OCI-LY7 (cell line): ENCODE results near the gene KRT81. TPM values are rescaled to one million over a fixed set of nuclear protein-coding genes. Genes with fewer than 3 reads are reported as not detected.
"Not testable (repeated sequence)": the region's sequence is repeated elsewhere in the genome, so short reads cannot be mapped to it uniquely, and the experiment has no call there.

Experiments
- BruUV-seq: library from RNA; stranded (reverse); fragments of 400-500 nt; replicated peaks from 2 replicates; lab custom pipeline; 2021; lab: Mats Ljungman, UMichigan
- CTCF ChIA-PET: fragments of 300-600 bp; sonication (Branson Sonifier 250); formaldehyde crosslinking; loops from one replicate; lab custom pipeline; 2022; ENCODE audit warnings: antibody characterized with exemption; ENCODE audit not compliant: unreplicated experiment; lab: Charles Lee
- POLR2A ChIA-PET: fragments of 300-600 bp; sonication (Branson Sonifier 250); formaldehyde crosslinking; loops from one replicate; lab custom pipeline; 2022; ENCODE audit warnings: antibody characterized with exemption; lab: Charles Lee
- DNase-seq: peaks from one replicate; pipeline ENCODE4 v3.0.0-alpha.2; 2015; ENCODE audit warnings: low spot score
- H2AFZ ChIP-seq: fragments of 200-600 bp; sonication (generic), shearing (Covaris generic); 2 replicates; pipeline ENCODE4 v1.6.1; 2014; ENCODE audit warnings: mild to moderate bottlenecking, antibody characterized with exemption, low read length, moderate library complexity
- H3K27ac ChIP-seq: fragments of 200-600 bp; sonication (generic); 2 replicates; pipeline ENCODE4 v1.5.1; 2014; ENCODE audit warnings: mixed run types, low read depth, mild to moderate bottlenecking, moderate library complexity, low read length, inconsistent platforms; ENCODE audit not compliant: poor library complexity, severe bottlenecking
- H3K36me3 ChIP-seq: fragments of 200-600 bp; sonication (generic); 2 replicates; pipeline ENCODE4 v1.6.1; 2014; ENCODE audit warnings: mild to moderate bottlenecking, antibody characterized with exemption, low read length, moderate library complexity, mixed read lengths; ENCODE audit not compliant: insufficient read depth
- H3K4me1 ChIP-seq: fragments of 200-600 bp; sonication (generic); 2 replicates; pipeline ENCODE4 v1.5.1; 2014; ENCODE audit warnings: mild to moderate bottlenecking, low read length; ENCODE audit not compliant: insufficient read depth, poor library complexity, severe bottlenecking
- H3K4me2 ChIP-seq: fragments of 200-600 bp; sonication (generic); 2 replicates; pipeline ENCODE4 v1.6.1; 2014; ENCODE audit warnings: mild to moderate bottlenecking, low read length
- H3K4me3 ChIP-seq: fragments of 200-600 bp; sonication (generic); 2 replicates; pipeline ENCODE4 v1.5.1; 2014; ENCODE audit warnings: mild to moderate bottlenecking, low read depth, low read length; ENCODE audit not compliant: poor library complexity, severe bottlenecking
- H3K79me2 ChIP-seq: fragments of 200-600 bp; sonication (generic); 2 replicates; pipeline ENCODE4 v1.6.1; 2016; ENCODE audit warnings: low read depth, mild to moderate bottlenecking, low read length, moderate library complexity, mixed read lengths; ENCODE audit not compliant: insufficient read depth
- H3K9me2 ChIP-seq: fragments of 200-600 bp; sonication (generic); 2 replicates; pipeline ENCODE4 v1.6.1; 2016; ENCODE audit warnings: mild to moderate bottlenecking, low read length, mixed read lengths; ENCODE audit not compliant: insufficient read depth
- H3K9me3 ChIP-seq: fragments of 200-600 bp; sonication (generic); 2 replicates; pipeline ENCODE4 v1.6.1; 2014; ENCODE audit warnings: mild to moderate bottlenecking, mixed run types, low read length, mixed read lengths
- H4K20me1 ChIP-seq: fragments of 200-600 bp; sonication (generic); 2 replicates; pipeline ENCODE4 v1.6.1; 2014; ENCODE audit warnings: mild to moderate bottlenecking, antibody characterized with exemption, low read length, moderate library complexity, mixed read lengths; ENCODE audit not compliant: insufficient read depth
- EZH2phosphoT487 ChIP-seq: fragments of 200-600 bp; sonication (generic); IDR thresholded peaks from 2 replicates; pipeline ENCODE4 v1.6.1; 2018; ENCODE audit warnings: low read depth, borderline replicate concordance, mild to moderate bottlenecking, mixed run types, antibody characterized with exemption, low read length, moderate library complexity, mixed read lengths
- intact Hi-C: fragments of 100-400 bp; cut with micrococcal nuclease; formaldehyde crosslinking; loops from one replicate; pipeline ENCODE4 v1.10.0; 2022; ENCODE audit not compliant: unreplicated experiment
- total RNA-seq, 2 experiments: library from RNA; depleted of rRNA in 1 of 2; stranded (reverse); fragments of >200 nt in 1 of 2; shearing (Covaris generic) in 1 of 2; gene quantifications; 2 replicates each; pipeline ENCODE4 v1.2.3, GENCODE V29; 2014 to 2022
- TF ChIP-seq, protein P1 (sequence below): fragments of 200-600 bp; sonication (generic); conservative IDR thresholded peaks from 2 replicates; pipeline ENCODE4 v1.5.1; 2014; ENCODE audit warnings: mild to moderate bottlenecking, antibody characterized with exemption, low read length, moderate library complexity, mixed read lengths

Gene KRT81
- total RNA-seq, 2 experiments from 2014 or later, result not detected

DNA sequence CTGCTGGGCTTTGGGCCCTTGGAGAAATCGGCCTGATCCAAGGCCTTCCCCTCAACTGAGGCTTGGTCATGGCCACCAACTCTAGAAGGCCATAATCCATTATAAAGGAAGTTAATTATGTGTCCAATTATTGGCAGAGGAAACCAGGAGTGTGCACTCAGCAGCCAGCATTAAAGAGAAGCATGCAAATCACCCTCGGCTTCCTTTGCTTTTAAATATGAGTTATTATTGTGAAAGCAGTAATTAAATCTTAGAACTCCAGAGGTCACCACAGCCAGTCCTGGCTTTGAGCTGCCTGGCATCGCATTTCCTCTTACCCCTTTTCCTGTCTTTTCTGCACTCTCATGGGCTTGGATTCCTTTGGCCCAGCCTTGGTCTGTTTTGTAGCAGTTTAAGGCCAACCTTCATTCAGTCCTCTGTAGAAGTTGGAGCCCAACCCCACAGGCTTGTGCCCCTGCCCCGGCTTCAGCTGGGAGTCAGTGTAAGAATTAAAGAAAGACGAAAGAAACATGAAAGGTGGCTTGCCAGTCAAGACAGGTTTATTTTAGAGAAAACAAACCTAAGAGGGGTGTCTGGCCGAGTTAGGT lies 31.6 kb downstream of the KRT81 start:
- Histone ChIP-seq H4K20me1 (no peaks in the 10 kb centered on the region), H3K4me2 (no peak overlapping the region), H3K79me2 (no peaks in the 10 kb centered on the region), H3K4me1 (no peaks in the 10 kb centered on the region), H2AFZ (no peak overlapping the region), H3K27ac (no peak overlapping the region), H3K9me2 (no peaks in the 10 kb centered on the region), H3K9me3 (no peaks in the 10 kb centered on the region), H3K4me3 (no peak overlapping the region), H3K36me3 (no peaks in the 10 kb centered on the region)
- TF ChIP-seq EZH2phosphoT487, result no peak
- TF ChIP-seq, protein P1, sequence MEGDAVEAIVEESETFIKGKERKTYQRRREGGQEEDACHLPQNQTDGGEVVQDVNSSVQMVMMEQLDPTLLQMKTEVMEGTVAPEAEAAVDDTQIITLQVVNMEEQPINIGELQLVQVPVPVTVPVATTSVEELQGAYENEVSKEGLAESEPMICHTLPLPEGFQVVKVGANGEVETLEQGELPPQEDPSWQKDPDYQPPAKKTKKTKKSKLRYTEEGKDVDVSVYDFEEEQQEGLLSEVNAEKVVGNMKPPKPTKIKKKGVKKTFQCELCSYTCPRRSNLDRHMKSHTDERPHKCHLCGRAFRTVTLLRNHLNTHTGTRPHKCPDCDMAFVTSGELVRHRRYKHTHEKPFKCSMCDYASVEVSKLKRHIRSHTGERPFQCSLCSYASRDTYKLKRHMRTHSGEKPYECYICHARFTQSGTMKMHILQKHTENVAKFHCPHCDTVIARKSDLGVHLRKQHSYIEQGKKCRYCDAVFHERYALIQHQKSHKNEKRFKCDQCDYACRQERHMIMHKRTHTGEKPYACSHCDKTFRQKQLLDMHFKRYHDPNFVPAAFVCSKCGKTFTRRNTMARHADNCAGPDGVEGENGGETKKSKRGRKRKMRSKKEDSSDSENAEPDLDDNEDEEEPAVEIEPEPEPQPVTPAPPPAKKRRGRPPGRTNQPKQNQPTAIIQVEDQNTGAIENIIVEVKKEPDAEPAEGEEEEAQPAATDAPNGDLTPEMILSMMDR, result no peak
- intact Hi-C loops, result no loop called here
- BruUV-seq, result no TSS peak
- ChIA-PET POLR2A (no interaction called here), CTCF (no interaction called here)
- no peak for DNase-seq

DNA sequence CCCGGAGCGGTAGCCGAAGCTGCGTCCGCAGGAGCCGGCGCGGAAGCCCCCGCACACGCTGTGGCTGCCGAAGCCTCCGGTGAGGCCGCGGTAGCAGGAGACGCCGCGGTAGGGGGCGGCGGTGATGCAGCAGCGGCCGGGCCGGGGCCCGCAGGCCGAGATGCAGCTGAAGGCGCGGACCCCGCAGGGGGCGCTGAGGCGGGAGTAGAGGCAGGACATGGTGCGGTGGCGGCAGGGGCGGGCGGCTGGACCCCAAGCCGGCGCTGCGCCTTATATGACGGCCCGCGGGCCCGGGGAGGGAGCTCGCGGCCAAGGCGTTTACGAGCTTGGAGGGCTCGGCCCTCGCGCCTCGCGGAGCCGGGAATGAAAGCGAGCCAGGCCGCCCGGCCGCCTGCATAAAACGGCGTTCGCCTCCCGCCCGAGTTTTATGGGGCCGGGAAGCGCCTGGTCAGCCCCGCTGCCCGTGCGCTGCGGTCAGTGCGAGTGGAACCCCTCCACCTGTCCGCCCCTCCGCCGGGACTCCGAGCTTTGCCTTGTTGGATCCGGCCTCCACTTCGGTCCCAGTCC lies 32.9 kb downstream of the KRT81 start:
- Histone ChIP-seq H3K9me2 (no peaks in the 10 kb centered on the region), H3K9me3 (no peaks in the 10 kb centered on the region), H3K4me2 (no peak overlapping the region), H3K79me2 (no peaks in the 10 kb centered on the region), H3K27ac (no peak overlapping the region), H4K20me1 (no peaks in the 10 kb centered on the region), H3K36me3 (no peaks in the 10 kb centered on the region), H3K4me1 (no peaks in the 10 kb centered on the region), H2AFZ (no peak overlapping the region), H3K4me3 (no peak overlapping the region)
- no peak for TF ChIP-seq EZH2phosphoT487
- TF ChIP-seq, protein P1, result no peak
- intact Hi-C loops, result no loop called here
- POLR2A ChIA-PET, result no interaction called here
- CTCF ChIA-PET, result no interaction called here
- DNase-seq, result no peak
- BruUV-seq, result no TSS peak

DNA sequence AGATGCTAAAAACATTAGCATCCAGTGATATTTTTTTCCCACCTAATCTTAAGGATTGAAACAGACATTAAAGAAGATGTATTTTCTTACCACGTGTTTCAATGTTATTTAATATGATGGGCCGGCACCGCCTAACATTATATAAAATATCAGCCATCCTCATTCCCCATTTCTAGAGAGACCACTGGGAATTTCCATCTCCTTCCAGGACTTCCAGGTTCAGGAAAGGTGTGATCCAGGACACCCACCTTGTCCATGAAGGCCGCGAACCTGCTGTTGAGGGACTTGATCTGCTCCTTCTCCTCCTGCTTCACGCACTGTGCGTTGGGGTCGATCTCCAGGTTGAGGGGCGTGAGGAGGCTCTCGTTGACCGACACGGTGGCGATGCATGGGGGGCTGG lies 33.4 kb downstream of the KRT81 start:
- intact Hi-C loops, H3K4me2 ChIP-seq, H3K4me1 ChIP-seq, H2AFZ ChIP-seq, H3K27ac ChIP-seq, H3K9me2 ChIP-seq, BruUV-seq, H4K20me1 ChIP-seq, H3K36me3 ChIP-seq, DNase-seq, H3K4me3 ChIP-seq, H3K9me3 ChIP-seq, CTCF ChIA-PET, H3K79me2 ChIP-seq, POLR2A ChIA-PET: not testable (repeated sequence)
